Measurements from ENCODE around the gene AAK1.

Gene AAK1

DNA sequence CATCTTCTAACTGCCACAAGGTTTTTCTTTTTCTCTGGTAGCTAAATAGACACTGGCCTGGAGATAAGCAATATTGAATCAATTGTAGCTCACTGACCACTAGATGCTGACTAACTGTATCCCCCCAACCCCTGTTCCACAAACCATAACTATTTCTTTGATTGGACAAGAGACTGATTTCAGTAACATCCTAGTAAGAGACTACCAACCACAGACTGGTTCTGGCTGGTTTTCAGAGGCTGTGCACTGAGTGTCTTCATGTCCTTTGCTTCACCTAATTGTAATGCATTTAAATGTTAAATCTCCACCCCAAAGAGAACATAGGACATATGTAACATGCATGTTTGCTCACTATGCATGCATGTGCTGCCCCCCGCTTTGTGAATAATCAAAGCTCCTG lies 3.2 kb upstream of the AAK1 start:
- H4K20me1 ChIP-seq (ENCODE audit: insufficient read depth, low read length), result peaks cover 2% of the 10 kb centered on the region; the same call in 1 of the 2 replicates
- no peak for ATAC-seq (ENCODE audit: insufficient read depth, low read depth)
- H3K4me1 ChIP-seq (ENCODE audit: insufficient read depth, low read length), result peaks cover 73% of the 10 kb centered on the region
- peaks cover 29% of the 10 kb centered on the region for H3K79me2 ChIP-seq (ENCODE audit: insufficient read depth, low read length)
- H3K4me3 ChIP-seq (ENCODE audit: low read depth in 1 of 2, low read length in 2 of 2), result peak overlapping the region in 1 of 2 experiments; percentile 75; a peak in 2 of 4 replicates
- TF ChIP-seq, protein P1, sequence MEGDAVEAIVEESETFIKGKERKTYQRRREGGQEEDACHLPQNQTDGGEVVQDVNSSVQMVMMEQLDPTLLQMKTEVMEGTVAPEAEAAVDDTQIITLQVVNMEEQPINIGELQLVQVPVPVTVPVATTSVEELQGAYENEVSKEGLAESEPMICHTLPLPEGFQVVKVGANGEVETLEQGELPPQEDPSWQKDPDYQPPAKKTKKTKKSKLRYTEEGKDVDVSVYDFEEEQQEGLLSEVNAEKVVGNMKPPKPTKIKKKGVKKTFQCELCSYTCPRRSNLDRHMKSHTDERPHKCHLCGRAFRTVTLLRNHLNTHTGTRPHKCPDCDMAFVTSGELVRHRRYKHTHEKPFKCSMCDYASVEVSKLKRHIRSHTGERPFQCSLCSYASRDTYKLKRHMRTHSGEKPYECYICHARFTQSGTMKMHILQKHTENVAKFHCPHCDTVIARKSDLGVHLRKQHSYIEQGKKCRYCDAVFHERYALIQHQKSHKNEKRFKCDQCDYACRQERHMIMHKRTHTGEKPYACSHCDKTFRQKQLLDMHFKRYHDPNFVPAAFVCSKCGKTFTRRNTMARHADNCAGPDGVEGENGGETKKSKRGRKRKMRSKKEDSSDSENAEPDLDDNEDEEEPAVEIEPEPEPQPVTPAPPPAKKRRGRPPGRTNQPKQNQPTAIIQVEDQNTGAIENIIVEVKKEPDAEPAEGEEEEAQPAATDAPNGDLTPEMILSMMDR (IDR thresholded peaks at IDR 0.05; ENCODE audit: borderline replicate concordance, extremely low read depth, low read length, poor library complexity, severe bottlenecking), result no peak
- no peak for TF ChIP-seq EZH2 (IDR thresholded peaks at IDR 0.05; ENCODE audit: borderline replicate concordance, low read depth, low read length, severe bottlenecking)
- peaks cover 3% of the 10 kb centered on the region; the same call in 1 of the 2 replicates for H3K36me3 ChIP-seq (ENCODE audit: insufficient read depth, low read length)
- H3K27me3 ChIP-seq (ENCODE audit: insufficient read depth, low read length, poor library complexity), result no peaks in the 10 kb centered on the region
- peak overlapping the region; percentile 41; the same call in 1 of the 2 replicates for H2AFZ ChIP-seq (ENCODE audit: low read depth, low read length)
- DNase-seq, result peak; percentile 47
- no peaks in the 10 kb centered on the region for H3K9me3 ChIP-seq (ENCODE audit: insufficient read depth, low read length, severe bottlenecking)
- peak overlapping the region; percentile 65 for H3K9ac ChIP-seq (ENCODE audit: low read depth, low read length)
- peak overlapping the region; percentile 96 for H3K27ac ChIP-seq (ENCODE audit: low read length)
- H3K4me2 ChIP-seq (ENCODE audit: insufficient read depth, low read length), result peak overlapping the region; percentile 87

DNA sequence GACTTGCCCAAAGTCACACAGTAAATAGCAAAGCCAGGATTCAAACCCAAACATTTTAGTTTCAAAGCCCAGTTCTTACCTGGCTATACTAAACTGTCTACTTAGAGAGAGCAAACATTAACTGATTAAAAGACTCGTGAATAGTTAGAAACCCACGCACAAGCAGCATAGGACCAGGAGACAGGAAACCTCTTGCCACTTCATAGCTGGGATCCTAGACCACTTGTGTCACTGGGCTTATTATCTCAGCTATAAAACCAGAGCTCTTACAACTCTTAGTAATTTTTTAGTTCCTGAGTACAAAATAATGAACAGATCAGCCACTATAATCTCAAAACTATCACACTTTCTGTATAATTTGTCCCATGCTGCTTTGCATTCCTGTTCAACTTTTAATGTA lies 2.4 kb upstream of the AAK1 start:
- Histone ChIP-seq H3K27me3 (ENCODE audit: insufficient read depth, low read length, poor library complexity) (no peaks in the 10 kb centered on the region), H3K4me2 (ENCODE audit: insufficient read depth, low read length) (peak overlapping the region; percentile 87), H4K20me1 (ENCODE audit: insufficient read depth, low read length) (peaks cover 10% of the 10 kb centered on the region), H3K9me3 (ENCODE audit: insufficient read depth, low read length, severe bottlenecking) (no peaks in the 10 kb centered on the region), H3K4me3 (ENCODE audit: low read depth in 1 of 2, low read length in 2 of 2) (peak overlapping the region in 1 of 2 experiments; percentile 75; a peak in 2 of 4 replicates), H3K36me3 (ENCODE audit: insufficient read depth, low read length) (peaks cover 11% of the 10 kb centered on the region), H3K9ac (ENCODE audit: low read depth, low read length) (peak overlapping the region; percentile 65), H3K27ac (ENCODE audit: low read length) (peak overlapping the region; percentile 96), H2AFZ (ENCODE audit: low read depth, low read length) (no peak overlapping the region), H3K4me1 (ENCODE audit: insufficient read depth, low read length) (peaks cover 76% of the 10 kb centered on the region), H3K79me2 (ENCODE audit: insufficient read depth, low read length) (peaks cover 37% of the 10 kb centered on the region)
- TF ChIP-seq EZH2 (IDR thresholded peaks at IDR 0.05; ENCODE audit: borderline replicate concordance, low read depth, low read length, severe bottlenecking), result no peak
- TF ChIP-seq, protein P1 (IDR thresholded peaks at IDR 0.05; ENCODE audit: borderline replicate concordance, extremely low read depth, low read length, poor library complexity, severe bottlenecking), result no peak
- ATAC-seq (ENCODE audit: insufficient read depth, low read depth) (peak; percentile 15; the same call in 2 of the 3 replicates), DNase-seq (peak; percentile 67)

DNA sequence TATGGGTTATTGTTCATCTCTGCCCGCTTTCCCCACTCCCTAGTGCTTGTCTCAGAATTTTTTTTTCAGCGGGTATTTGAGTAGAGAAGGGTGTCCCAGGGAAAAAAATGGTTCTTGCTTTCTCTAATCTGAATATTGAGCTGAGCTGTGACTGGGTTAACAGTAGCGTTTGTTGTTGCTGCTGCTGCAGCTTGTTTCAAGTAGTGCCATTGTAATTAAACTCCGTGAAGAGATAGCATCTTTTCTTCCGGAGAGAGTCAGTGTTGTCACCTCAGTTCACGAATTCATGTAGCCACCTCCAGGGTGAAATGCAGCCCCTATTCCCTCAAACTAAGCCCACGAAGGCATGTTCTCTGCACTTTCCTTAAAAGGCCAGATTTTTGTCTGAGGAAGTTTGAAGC lies 1.5 kb upstream of the AAK1 start:
- Histone ChIP-seq H3K4me2 (ENCODE audit: insufficient read depth, low read length) (peak overlapping the region; percentile 87), H3K27me3 (ENCODE audit: insufficient read depth, low read length, poor library complexity) (no peaks in the 10 kb centered on the region), H2AFZ (ENCODE audit: low read depth, low read length) (peak overlapping the region; percentile 73; the same call in 1 of the 2 replicates), H3K4me1 (ENCODE audit: insufficient read depth, low read length) (peaks cover 76% of the 10 kb centered on the region), H3K9me3 (ENCODE audit: insufficient read depth, low read length, severe bottlenecking) (no peaks in the 10 kb centered on the region), H3K27ac (ENCODE audit: low read length) (peak overlapping the region; percentile 96), H3K9ac (ENCODE audit: low read depth, low read length) (peak overlapping the region; percentile 65), H3K36me3 (ENCODE audit: insufficient read depth, low read length) (peaks cover 20% of the 10 kb centered on the region), H3K79me2 (ENCODE audit: insufficient read depth, low read length) (peaks cover 46% of the 10 kb centered on the region), H3K4me3 (ENCODE audit: low read depth in 1 of 2, low read length in 2 of 2) (peak overlapping the region; percentile 73 to 75; a peak in 3 of 4 replicates), H4K20me1 (ENCODE audit: insufficient read depth, low read length) (peaks cover 19% of the 10 kb centered on the region)
- TF ChIP-seq EZH2 (IDR thresholded peaks at IDR 0.05; ENCODE audit: borderline replicate concordance, low read depth, low read length, severe bottlenecking), result no peak
- TF ChIP-seq, protein P1 (IDR thresholded peaks at IDR 0.05; ENCODE audit: borderline replicate concordance, extremely low read depth, low read length, poor library complexity, severe bottlenecking), result peak; percentile 35
- DNase-seq (peak; percentile 75), ATAC-seq (ENCODE audit: insufficient read depth, low read depth) (peak; percentile 39)
